GM12878 (cell line): Measurements from ENCODE around the gene C10orf105. TPM values are rescaled to one million over a fixed set of nuclear protein-coding genes. Genes with fewer than 3 reads are reported as not detected.

Experiments used
- E2F8 ChIP-seq: fragments of 450-650 bp; IDR thresholded peaks from 2 replicates; pipeline ENCODE4 v1.6.1; 2018; ENCODE audit warnings: mild to moderate bottlenecking, low read depth, moderate library complexity; ENCODE audit not compliant: partially characterized antibody
- EP300 ChIP-seq, 2 experiments: fragments of 150-350 bp in 1 of 2; IDR thresholded peaks; 2 replicates each; pipeline ENCODE4 v1.6.1; 2011 to 2012; ENCODE audit warnings: low read depth in 2 of 2, low read length in 2 of 2, borderline replicate concordance in 1 of 2, improper control_type of control experiment in 1 of 2, inconsistent platforms in 1 of 2; ENCODE audit not compliant: control insufficient read depth in 1 of 2
- EZH2 ChIP-seq: IDR thresholded peaks from 2 replicates; pipeline ENCODE4 v1.6.1; 2012; ENCODE audit warnings: low read depth, mild to moderate bottlenecking, control low read depth, inconsistent platforms, low read length, borderline replicate concordance; ENCODE audit not compliant: control insufficient read depth
- IKZF1 ChIP-seq: fragments of 450-650 bp; conservative IDR thresholded peaks from 2 replicates; pipeline ENCODE4 v1.6.1; 2017; ENCODE audit warnings: antibody characterized with exemption, mild to moderate bottlenecking
- JUND ChIP-seq: IDR thresholded peaks from 2 replicates; pipeline ENCODE4 v1.6.1; 2012; ENCODE audit warnings: low read depth, mild to moderate bottlenecking, low read length, improper control_type of control experiment, moderate library complexity
- MEF2B ChIP-seq: fragments of 450-650 bp; IDR thresholded peaks from 2 replicates; pipeline ENCODE4 v1.6.1; 2018; ENCODE audit warnings: mild to moderate bottlenecking, moderate library complexity; ENCODE audit not compliant: partially characterized antibody, poor library complexity, severe bottlenecking
- MXI1 ChIP-seq: fragments of 150-350 bp; IDR thresholded peaks from 2 replicates; pipeline ENCODE4 v1.6.1; 2011; ENCODE audit warnings: low read depth, mild to moderate bottlenecking, inconsistent platforms, low read length, improper control_type of control experiment
- MYB ChIP-seq: fragments of 150-350 bp; IDR thresholded peaks from 2 replicates; pipeline ENCODE4 v1.6.1; 2014; ENCODE audit warnings: mild to moderate bottlenecking, low read depth, low read length, borderline replicate concordance
- NBN ChIP-seq: fragments of 450-650 bp; IDR thresholded peaks from 2 replicates; pipeline ENCODE4 v1.6.1; 2016
- NFYA ChIP-seq: IDR thresholded peaks from 2 replicates; pipeline ENCODE4 v1.6.1; 2011; ENCODE audit warnings: low read depth, mild to moderate bottlenecking, low read length, improper control_type of control experiment, borderline replicate concordance
- PAX8 ChIP-seq: fragments of 450-650 bp; IDR thresholded peaks from 2 replicates; pipeline ENCODE4 v1.6.1; 2017; ENCODE audit warnings: mild to moderate bottlenecking, moderate library complexity
- POLR2AphosphoS2 ChIP-seq: IDR thresholded peaks from 2 replicates; pipeline ENCODE4 v1.6.1; 2011; ENCODE audit warnings: low read depth, mild to moderate bottlenecking, low read length, improper control_type of control experiment, moderate library complexity
- RAD21 ChIP-seq: IDR thresholded peaks from 2 replicates; pipeline ENCODE4 v1.6.1; 2011; ENCODE audit warnings: mild to moderate bottlenecking, low read depth, low read length, moderate library complexity; ENCODE audit not compliant: insufficient read depth
- RELB ChIP-seq: fragments of 450-650 bp; IDR thresholded peaks from 2 replicates; pipeline ENCODE4 v1.6.1; 2017; ENCODE audit warnings: low read depth, mild to moderate bottlenecking, moderate library complexity
- RFX5 ChIP-seq: IDR thresholded peaks from 2 replicates; pipeline ENCODE4 v1.6.1; 2011; ENCODE audit warnings: low read depth, low read length, improper control_type of control experiment
- STAT1 ChIP-seq: fragments of 450-650 bp; conservative IDR thresholded peaks from 2 replicates; pipeline ENCODE4 v1.6.1; 2014; ENCODE audit warnings: antibody characterized with exemption, mild to moderate bottlenecking
- STAT3 ChIP-seq: IDR thresholded peaks from 2 replicates; pipeline ENCODE4 v1.6.1; 2011; ENCODE audit warnings: low read depth, low read length, improper control_type of control experiment
- SUZ12 ChIP-seq: fragments of 200-600 bp; sonication (generic); IDR thresholded peaks from one replicate; pipeline ENCODE4 v1.6.1; 2018; ENCODE audit warnings: antibody characterized with exemption, mild to moderate bottlenecking; ENCODE audit not compliant: unreplicated experiment
- TBL1XR1 ChIP-seq: IDR thresholded peaks from 2 replicates; pipeline ENCODE4 v1.6.1; 2012; ENCODE audit warnings: low read depth, low read length, improper control_type of control experiment
- TCF12 ChIP-seq: IDR thresholded peaks from 2 replicates; pipeline ENCODE4 v1.6.1; 2011; ENCODE audit warnings: low read depth, mild to moderate bottlenecking, low read length
- ZNF622 ChIP-seq: fragments of 450-650 bp; IDR thresholded peaks from 2 replicates; pipeline ENCODE4 v1.6.1; 2017; ENCODE audit warnings: mild to moderate bottlenecking, inconsistent platforms
- ZNF687 ChIP-seq: fragments of 450-650 bp; IDR thresholded peaks from 2 replicates; pipeline ENCODE4 v1.6.1; 2017; ENCODE audit warnings: mild to moderate bottlenecking, moderate library complexity
- polyA plus RNA-seq, 11 experiments: library from polyadenylated mRNA; depleted of rRNA in 4 of 11; unstranded in 6 of 11; stranded (reverse) in 5 of 11; fragments of >200 nt; fragmentation: Nextera tagmentation in 4 of 11; fragmentation: Illumina TruSeq in 1 of 11; extraction: Ambion mirVana in 4 of 11; extraction: Trizol in 1 of 11; gene quantifications; 1 replicate in 1 of 11; 2 replicates in 10 of 11; pipeline versions ENCODE4 v1.2.1 to v1.2.3, GENCODE V29; 2011 to 2016; ENCODE audit warnings: inconsistent platforms in 2 of 11, missing spikeins in 2 of 11, low read depth in 1 of 11
- total RNA-seq, 4 experiments: library from RNA; depleted of rRNA in 3 of 4; stranded (reverse); fragments of >200 nt in 3 of 4; fragmentation: Illumina TruSeq in 1 of 4; extraction: Trizol in 1 of 4; gene quantifications; 2 replicates each; pipeline versions ENCODE4 v1.2.1 to v1.2.3, GENCODE V29; 2013 to 2021

C10orf105 gene
- total and polyA plus RNA-seq, 10 of the 15 experiments (the other 5 are each of a cell fraction or from before 2014, with no cell fraction given), result 0.04 to 0.06 (median 0.05) TPM; not detected in 7

- TF ChIP-seq RELB (no peak), JUND (no peak), MYB (no peak), RFX5 (no peak), STAT3 (no peak), EZH2 (no peak), MXI1 (no peak), ZNF622 (no peak), STAT1 (no peak), NFYA (no peak), EP300 (IDR thresholded peaks at IDR 0.05; ENCODE audit: borderline replicate concordance in 1 of 2, control insufficient read depth in 1 of 2, low read depth in 2 of 2, low read length in 2 of 2) (0 out of 4 replicates have a peak, but pooled peaks of 1 of the 2 experiments have one; percentile 16), POLR2AphosphoS2 (no peak), IKZF1 (0 out of 2 replicates have a peak, but pooled peaks have one; percentile 45), MEF2B (peak; percentile 78), RAD21 (no peak), NBN (0 out of 2 replicates have a peak, but pooled peaks have one; percentile 67), E2F8 (no peak), SUZ12 (no peak), PAX8 (no peak), ZNF687 (0 out of 2 replicates have a peak, but pooled peaks have one; percentile 44), TBL1XR1 (no peak; the same call in 1 of the 2 replicates), TCF12 (0 out of 2 replicates have a peak, but pooled peaks have one; percentile 16)
Measured at GRCh38 chr10:71727105-71727737, 7.6 kb upstream of the C10orf105 start (continued).
